IMR-90 (cell line): ENCODE results near the gene SARDH.

Experiments
- BHLHE40 ChIP-seq: fragments of 150-350 bp; IDR thresholded peaks from 2 replicates; pipeline ENCODE4 v1.6.1; 2016; ENCODE audit warnings: mild to moderate bottlenecking, low read depth, low read length
- CEBPB ChIP-seq: IDR thresholded peaks from 2 replicates; pipeline ENCODE4 v1.6.1; 2012; ENCODE audit warnings: low read depth, low read length, improper control_type of control experiment
- FOS ChIP-seq: fragments of 150-350 bp; IDR thresholded peaks from 2 replicates; pipeline ENCODE4 v1.6.1; 2016; ENCODE audit warnings: low read depth, low read length
- MAFK ChIP-seq: IDR thresholded peaks from 2 replicates; pipeline ENCODE4 v1.6.1; 2012; ENCODE audit warnings: low read depth, low read length, improper control_type of control experiment
- MAZ ChIP-seq: IDR thresholded peaks from 2 replicates; pipeline ENCODE4 v1.6.1; 2012; ENCODE audit warnings: low read depth, mild to moderate bottlenecking, low read length, improper control_type of control experiment, moderate library complexity, borderline replicate concordance
- MXI1 ChIP-seq: IDR thresholded peaks from 2 replicates; pipeline ENCODE4 v1.6.1; 2012; ENCODE audit warnings: low read depth, mild to moderate bottlenecking, low read length, moderate library complexity, borderline replicate concordance
- POLR2A ChIP-seq: IDR thresholded peaks from 2 replicates; pipeline ENCODE4 v1.6.1; 2012; ENCODE audit warnings: mild to moderate bottlenecking, low read depth, low read length
- RAD21 ChIP-seq: IDR thresholded peaks from 2 replicates; pipeline ENCODE4 v1.6.1; 2012; ENCODE audit warnings: low read length, improper control_type of control experiment
- RFX5 ChIP-seq: IDR thresholded peaks from 2 replicates; pipeline ENCODE4 v1.8.0; 2012; ENCODE audit warnings: low read depth, mild to moderate bottlenecking, low read length, moderate library complexity
- SMC3 ChIP-seq: fragments of 150-350 bp; IDR thresholded peaks from 2 replicates; pipeline ENCODE4 v1.6.1; 2016; ENCODE audit warnings: low read depth, mild to moderate bottlenecking, antibody characterized with exemption, low read length, moderate library complexity
- TF ChIP-seq, protein P1 (sequence below): conservative IDR thresholded peaks from 2 replicates; pipeline ENCODE4 v1.5.1; 2012; ENCODE audit warnings: mild to moderate bottlenecking, low read depth, low read length, improper control_type of control experiment
- TF ChIP-seq, protein P2 (sequence below): fragments of 150-350 bp; IDR thresholded peaks from 2 replicates; pipeline ENCODE4 v1.6.1; 2016; ENCODE audit warnings: low read depth, mild to moderate bottlenecking, low read length, moderate library complexity, borderline replicate concordance

- TF ChIP-seq, protein P1, sequence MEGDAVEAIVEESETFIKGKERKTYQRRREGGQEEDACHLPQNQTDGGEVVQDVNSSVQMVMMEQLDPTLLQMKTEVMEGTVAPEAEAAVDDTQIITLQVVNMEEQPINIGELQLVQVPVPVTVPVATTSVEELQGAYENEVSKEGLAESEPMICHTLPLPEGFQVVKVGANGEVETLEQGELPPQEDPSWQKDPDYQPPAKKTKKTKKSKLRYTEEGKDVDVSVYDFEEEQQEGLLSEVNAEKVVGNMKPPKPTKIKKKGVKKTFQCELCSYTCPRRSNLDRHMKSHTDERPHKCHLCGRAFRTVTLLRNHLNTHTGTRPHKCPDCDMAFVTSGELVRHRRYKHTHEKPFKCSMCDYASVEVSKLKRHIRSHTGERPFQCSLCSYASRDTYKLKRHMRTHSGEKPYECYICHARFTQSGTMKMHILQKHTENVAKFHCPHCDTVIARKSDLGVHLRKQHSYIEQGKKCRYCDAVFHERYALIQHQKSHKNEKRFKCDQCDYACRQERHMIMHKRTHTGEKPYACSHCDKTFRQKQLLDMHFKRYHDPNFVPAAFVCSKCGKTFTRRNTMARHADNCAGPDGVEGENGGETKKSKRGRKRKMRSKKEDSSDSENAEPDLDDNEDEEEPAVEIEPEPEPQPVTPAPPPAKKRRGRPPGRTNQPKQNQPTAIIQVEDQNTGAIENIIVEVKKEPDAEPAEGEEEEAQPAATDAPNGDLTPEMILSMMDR, result no peak
- TF ChIP-seq POLR2A, result no peak
- no peak for TF ChIP-seq MAZ
- no peak for TF ChIP-seq MAFK
- no peak for TF ChIP-seq FOS
- TF ChIP-seq MXI1, result no peak
- TF ChIP-seq BHLHE40, result no peak
- TF ChIP-seq RAD21, result no peak
- no peak for TF ChIP-seq RFX5
- no peak for TF ChIP-seq SMC3
- no peak for TF ChIP-seq CEBPB
- TF ChIP-seq, protein P2, sequence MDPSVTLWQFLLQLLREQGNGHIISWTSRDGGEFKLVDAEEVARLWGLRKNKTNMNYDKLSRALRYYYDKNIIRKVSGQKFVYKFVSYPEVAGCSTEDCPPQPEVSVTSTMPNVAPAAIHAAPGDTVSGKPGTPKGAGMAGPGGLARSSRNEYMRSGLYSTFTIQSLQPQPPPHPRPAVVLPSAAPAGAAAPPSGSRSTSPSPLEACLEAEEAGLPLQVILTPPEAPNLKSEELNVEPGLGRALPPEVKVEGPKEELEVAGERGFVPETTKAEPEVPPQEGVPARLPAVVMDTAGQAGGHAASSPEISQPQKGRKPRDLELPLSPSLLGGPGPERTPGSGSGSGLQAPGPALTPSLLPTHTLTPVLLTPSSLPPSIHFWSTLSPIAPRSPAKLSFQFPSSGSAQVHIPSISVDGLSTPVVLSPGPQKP, result no peak
Measured at GRCh38 chr9:133754688-133755227, 16.6 kb upstream of the SARDH start.
